K562 (cell line): Measurements from ENCODE around the gene CLIC3. TPM values are rescaled to one million over a fixed set of nuclear protein-coding genes. Genes with fewer than 3 reads are reported as not detected.

Source experiments
- ATAC-seq: fragments of 200-7000 bp; cut with Tn5 transposase; 3 replicates; pipeline ENCODE4 v1.9.1; 2020; ENCODE audit warnings: moderate library complexity
- BruUV-seq: library from RNA; stranded (reverse); fragments of 400-500 nt; replicated peaks from 2 replicates; lab custom pipeline; 2021; lab: Mats Ljungman, UMichigan
- CTCF ChIA-PET: fragments of 300-600 bp; formaldehyde crosslinking; extraction: SDS; loops from one replicate; lab custom pipeline; 2021; ENCODE audit warnings: low intra/inter-chr PET ratio; lab: Yijun Ruan, JAX
- POLR2A ChIA-PET: fragments of 300-600, 350-650 bp; sonication (Branson Sonifier 250); formaldehyde crosslinking; extraction: SDS; loops from one replicate; lab custom pipeline; 2021; ENCODE audit warnings: antibody characterized with exemption, inconsistent platforms; lab: Yijun Ruan, JAX
- DNase-seq, 4 experiments: peaks; one replicate each; pipeline versions ENCODE4 v3.0.0 to v3.0.0-alpha.2; 2011 to 2018; ENCODE audit warnings: low spot score in 3 of 4, mixed read lengths in 3 of 4; ENCODE audit errors: extremely low read depth in 1 of 4
- FAIRE-seq: peaks from 2 replicates; lab custom pipeline; 2011; peaks lifted over from hg19 to GRCh38; lab: Jason Lieb, UNC
- H2AFZ ChIP-seq: 2 replicates; pipeline ENCODE4 v1.6.0; 2011; ENCODE audit warnings: low read depth, low read length, control low read depth, inconsistent platforms
- H3K27ac ChIP-seq: fragments of 200-600 bp; 3 replicates; pipeline ENCODE4 v1.8.0; 2011; ENCODE audit warnings: low read depth, mild to moderate bottlenecking, control low read depth, inconsistent platforms, low read length, moderate library complexity, mixed read lengths; ENCODE audit errors: extremely low read depth
- H3K27me3 ChIP-seq, 2 experiments: fragments of 300-600 bp in 1 of 2; 2 replicates in 1 of 2; 3 replicates in 1 of 2; pipeline versions ENCODE4 v1.6.0 to v1.8.0; 2011; ENCODE audit warnings: inconsistent platforms in 2 of 2, low read length in 2 of 2, mild to moderate bottlenecking in 1 of 2, mixed read lengths in 1 of 2, moderate library complexity in 1 of 2; ENCODE audit not compliant: control insufficient read depth in 2 of 2, insufficient read depth in 2 of 2
- H3K36me3 ChIP-seq: fragments of 300-600 bp; 3 replicates; pipeline ENCODE4 v1.8.0; 2011; ENCODE audit warnings: mild to moderate bottlenecking, low read length, inconsistent platforms; ENCODE audit not compliant: control insufficient read depth, insufficient read depth
- H3K4me1 ChIP-seq, 2 experiments: fragments of 200-600 bp in 1 of 2; replicated peaks in 1 of 2; 2 replicates in 1 of 2; 3 replicates in 1 of 2; pipeline versions ENCODE4 v1.5.1 to v1.8.0; 2011; ENCODE audit warnings: inconsistent platforms in 2 of 2, low read length in 2 of 2, mild to moderate bottlenecking in 1 of 2, mixed read lengths in 1 of 2, moderate library complexity in 1 of 2; ENCODE audit not compliant: control insufficient read depth in 2 of 2, insufficient read depth in 2 of 2
- H3K4me2 ChIP-seq: 2 replicates; pipeline ENCODE4 v1.6.1; 2011; ENCODE audit warnings: low read length, control low read depth, inconsistent platforms, mixed read lengths; ENCODE audit not compliant: insufficient read depth
- H3K4me3 ChIP-seq: fragments of 200-600 bp; sonication (generic), shearing (Covaris generic); 2 replicates; pipeline ENCODE4 v1.5.1; 2016; ENCODE audit warnings: control low read depth, inconsistent platforms
- H3K79me2 ChIP-seq: fragments of 200-600 bp; 3 replicates; pipeline ENCODE4 v1.8.0; 2011; ENCODE audit warnings: low read length, inconsistent platforms; ENCODE audit not compliant: control insufficient read depth, insufficient read depth
- H3K9ac ChIP-seq, 2 experiments: 2 replicates each; pipeline versions ENCODE4 v1.6.0 to v1.6.1; 2011; ENCODE audit warnings: low read depth in 2 of 2, low read length in 2 of 2, control low read depth in 1 of 2, inconsistent platforms in 1 of 2, mild to moderate bottlenecking in 1 of 2, mixed read lengths in 1 of 2; ENCODE audit not compliant: insufficient read depth in 1 of 2
- H3K9me1 ChIP-seq: one replicate; pipeline ENCODE4 v1.6.0; 2011; ENCODE audit warnings: inconsistent platforms, mild to moderate bottlenecking, low read length, moderate library complexity; ENCODE audit not compliant: control insufficient read depth, insufficient read depth
- H3K9me3 ChIP-seq: replicated peaks from 2 replicates; pipeline ENCODE4 v1.5.1; 2011; ENCODE audit warnings: low read depth, low read length, inconsistent platforms; ENCODE audit not compliant: control insufficient read depth, insufficient read depth
- H4K20me1 ChIP-seq: replicated peaks from 2 replicates; pipeline ENCODE4 v1.6.1; 2011; ENCODE audit warnings: low read length, inconsistent platforms, mixed read lengths; ENCODE audit not compliant: control insufficient read depth, insufficient read depth
- CXXC5 ChIP-seq: fragments of 250-450 bp; sonication (Bioruptor Pico); IDR thresholded peaks from 2 replicates; pipeline ENCODE4 v1.8.0; 2022; ENCODE audit warnings: inconsistent platforms, mild to moderate bottlenecking, moderate library complexity
- TOE1 ChIP-seq, 2 experiments: fragments of 450-650 bp in 1 of 2; sonication (generic) in 1 of 2; formaldehyde crosslinking in 1 of 2; IDR thresholded peaks; 2 replicates each; pipeline versions ENCODE4 v1.7.1 to v1.8.0; 2016 to 2022; ENCODE audit warnings: borderline replicate concordance in 2 of 2, mild to moderate bottlenecking in 2 of 2, antibody characterized with exemption in 1 of 2, inconsistent platforms in 1 of 2, low read depth in 1 of 2, missing genetic modification reagents in 1 of 2, moderate library complexity in 1 of 2
- ZNF584 ChIP-seq: fragments of 200-800 bp; sonication (Bioruptor generic); IDR thresholded peaks from 2 replicates; pipeline ENCODE4 v1.6.1; 2016; ENCODE audit warnings: low read depth, mild to moderate bottlenecking, missing genetic modification characterization, missing compliant biosample characterization
- WGBS: fragments of 100-300 bp; shearing (Covaris generic); methylation state at CpG from one replicate; pipeline ENCODE4 v1.1.6; 2016; ENCODE audit warnings: low coverage, mixed read lengths; ENCODE audit not compliant: insufficient coverage; ENCODE audit errors: missing lambda C conversion rate; 5-methylcytosine and 5-hydroxymethylcytosine counted together
- in situ Hi-C: fragments of 300-500 bp; cut with MboI; formaldehyde crosslinking; loops from 4 replicates; pipeline ENCODE4 v1.15.0; 2018; ENCODE audit warnings: inconsistent platforms, mixed read lengths
- intact Hi-C: fragments of 100-400 bp; cut with micrococcal nuclease; formaldehyde crosslinking; loops from 2 replicates; pipeline ENCODE4 v1.14.2; 2022
- polyA plus RNA-seq, 8 experiments: library from polyadenylated mRNA; depleted of rRNA in 4 of 8; stranded (reverse) in 5 of 8; unstranded in 3 of 8; fragments of >200 nt; fragmentation: Nextera tagmentation in 2 of 8; fragmentation: Illumina TruSeq in 1 of 8; extraction: Ambion mirVana in 2 of 8; extraction: Trizol in 1 of 8; gene quantifications; 2 replicates each; pipeline versions ENCODE4 v1.2.1 to v1.2.3, GENCODE V29; 2011 to 2014; ENCODE audit warnings: inconsistent platforms in 1 of 8, missing spikeins in 1 of 8
- total RNA-seq, 7 experiments: library from RNA; depleted of rRNA in 6 of 7; stranded (reverse); fragments of >200 nt in 6 of 7; fragmentation: Illumina TruSeq in 2 of 7; extraction: Trizol in 2 of 7; gene quantifications; 2 replicates each; pipeline versions ENCODE4 v1.2.1 to v1.2.3, GENCODE V29; 2011 to 2021; ENCODE audit warnings: low replicate concordance in 1 of 7
- TF ChIP-seq, protein P1 (sequence below), 2 experiments: fragments of 450-650 bp in 1 of 2; sonication (generic) in 1 of 2; formaldehyde crosslinking in 1 of 2; IDR thresholded peaks in 1 of 2; conservative IDR thresholded peaks in 1 of 2; 2 replicates each; pipeline versions ENCODE4 v1.6.1 to v1.8.1; 2016 to 2023; ENCODE audit warnings: mild to moderate bottlenecking in 2 of 2, moderate library complexity in 2 of 2, inconsistent platforms in 1 of 2, missing genetic modification reagents in 1 of 2
- TF ChIP-seq, protein P2 (sequence below), 2 experiments: fragments of 450-650 bp; formaldehyde crosslinking in 1 of 2; IDR thresholded peaks; 2 replicates each; pipeline versions ENCODE4 v1.4.0 to v1.6.1; 2014 to 2020; ENCODE audit warnings: mild to moderate bottlenecking in 2 of 2, borderline replicate concordance in 1 of 2, low read depth in 1 of 2

Gene CLIC3
- total and polyA plus RNA-seq, 9 of the 15 experiments (the other 6 are each of a cell fraction or from before 2014, with no cell fraction given) = 0.27 to 0.29 TPM; not detected in 7

DNA sequence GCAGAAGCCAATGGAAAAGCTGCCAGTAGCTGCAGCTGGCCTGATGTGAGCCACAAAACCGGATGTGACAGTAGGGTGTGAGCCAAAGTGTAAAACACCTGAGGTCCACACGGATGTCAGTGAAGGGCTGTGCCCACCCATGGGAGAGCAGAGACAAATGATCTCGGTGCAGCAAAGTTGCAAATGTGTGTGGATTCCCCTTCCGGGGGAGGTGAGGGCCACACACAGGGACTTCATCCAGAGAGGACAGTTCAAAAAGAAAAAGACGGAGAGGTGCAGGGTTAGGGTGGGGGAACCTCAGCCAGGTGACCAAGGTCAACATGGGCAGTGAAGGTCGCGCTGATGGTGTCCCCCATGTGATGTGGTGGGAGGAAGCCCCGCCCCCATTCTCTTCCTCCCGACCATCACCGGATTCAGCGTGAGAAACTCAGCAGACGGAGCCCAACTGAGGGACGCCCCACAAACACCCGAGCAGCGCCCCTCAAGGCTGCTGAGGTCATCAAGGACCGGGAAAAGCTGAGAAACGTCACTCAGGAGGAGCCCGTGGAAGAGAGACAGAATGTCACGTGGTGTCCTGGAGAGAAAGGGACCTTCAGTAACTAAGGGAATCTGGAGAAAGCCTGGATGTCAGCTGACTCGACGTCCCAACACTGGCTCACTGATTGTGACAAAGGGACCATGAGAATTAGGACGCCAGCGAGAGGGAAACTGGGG lies 30.4 kb downstream of the CLIC3 start:
- peak overlapping the region; percentile 96 for H2AFZ ChIP-seq
- DNase-seq = peak; percentile 32 to 56 (median 48)
- intact Hi-C loops = no loop called here
- ATAC-seq = no peak; the same call in 1 of the 3 replicates
- FAIRE-seq = peak; percentile 88
- 20% methylated on average over 23 of the region's 23 CpGs for WGBS
- no peaks in the 10 kb centered on the region for H3K27me3 ChIP-seq
- H3K9me1 ChIP-seq = no peaks in the 10 kb centered on the region
- H3K79me2 ChIP-seq = no peaks in the 10 kb centered on the region
- BruUV-seq = no TSS peak
- POLR2A ChIA-PET = interaction anchor here (0.7 to 0.9 kb wide), 2 partner anchors 11 to 106 kb away, joined by 3 read pairs; no protein-coding TSS in a partner anchor
- in situ Hi-C loops = no loop called here
- no peaks in the 10 kb centered on the region for H4K20me1 ChIP-seq
- H3K4me1 ChIP-seq = peaks cover 26 to 80% of the 10 kb centered on the region in 2 experiments; a peak in 4 of 5 replicates
- H3K9ac ChIP-seq = peak overlapping the region; percentile 22 to 75; a peak in 2 of 4 replicates
- CTCF ChIA-PET = no interaction called here
- peak overlapping the region; percentile 55 for H3K4me2 ChIP-seq
- H3K27ac ChIP-seq = peak overlapping the region; percentile 38; the same call in 1 of the 3 replicates
- H3K4me3 ChIP-seq = no peak overlapping the region
- H3K36me3 ChIP-seq = no peaks in the 10 kb centered on the region
- no peaks in the 10 kb centered on the region for H3K9me3 ChIP-seq
- TF ChIP-seq, protein P1, sequence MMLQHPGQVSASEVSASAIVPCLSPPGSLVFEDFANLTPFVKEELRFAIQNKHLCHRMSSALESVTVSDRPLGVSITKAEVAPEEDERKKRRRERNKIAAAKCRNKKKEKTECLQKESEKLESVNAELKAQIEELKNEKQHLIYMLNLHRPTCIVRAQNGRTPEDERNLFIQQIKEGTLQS (IDR thresholded peaks at IDR 0.05) = peak; percentile 26; the same call in 1 of the 2 replicates
- TF ChIP-seq, protein P1 (CRISPR knock-in tag; conservative IDR thresholded peaks at IDR 0.05) = no peak
- peak; percentile 93; the same call in 1 of the 2 replicates for TF ChIP-seq TOE1 (IDR thresholded peaks at IDR 0.05; ENCODE audit: borderline replicate concordance)
- TF ChIP-seq TOE1 (CRISPR knock-in tag; IDR thresholded peaks at IDR 0.05; ENCODE audit: borderline replicate concordance, low read depth) = no peak
- 0 out of 2 replicates have a peak, but pooled peaks have one; percentile 16 for TF ChIP-seq CXXC5 (CRISPR knock-in tag)
- no peak for TF ChIP-seq ZNF584 (CRISPR knock-in tag)
- TF ChIP-seq, protein P2, sequence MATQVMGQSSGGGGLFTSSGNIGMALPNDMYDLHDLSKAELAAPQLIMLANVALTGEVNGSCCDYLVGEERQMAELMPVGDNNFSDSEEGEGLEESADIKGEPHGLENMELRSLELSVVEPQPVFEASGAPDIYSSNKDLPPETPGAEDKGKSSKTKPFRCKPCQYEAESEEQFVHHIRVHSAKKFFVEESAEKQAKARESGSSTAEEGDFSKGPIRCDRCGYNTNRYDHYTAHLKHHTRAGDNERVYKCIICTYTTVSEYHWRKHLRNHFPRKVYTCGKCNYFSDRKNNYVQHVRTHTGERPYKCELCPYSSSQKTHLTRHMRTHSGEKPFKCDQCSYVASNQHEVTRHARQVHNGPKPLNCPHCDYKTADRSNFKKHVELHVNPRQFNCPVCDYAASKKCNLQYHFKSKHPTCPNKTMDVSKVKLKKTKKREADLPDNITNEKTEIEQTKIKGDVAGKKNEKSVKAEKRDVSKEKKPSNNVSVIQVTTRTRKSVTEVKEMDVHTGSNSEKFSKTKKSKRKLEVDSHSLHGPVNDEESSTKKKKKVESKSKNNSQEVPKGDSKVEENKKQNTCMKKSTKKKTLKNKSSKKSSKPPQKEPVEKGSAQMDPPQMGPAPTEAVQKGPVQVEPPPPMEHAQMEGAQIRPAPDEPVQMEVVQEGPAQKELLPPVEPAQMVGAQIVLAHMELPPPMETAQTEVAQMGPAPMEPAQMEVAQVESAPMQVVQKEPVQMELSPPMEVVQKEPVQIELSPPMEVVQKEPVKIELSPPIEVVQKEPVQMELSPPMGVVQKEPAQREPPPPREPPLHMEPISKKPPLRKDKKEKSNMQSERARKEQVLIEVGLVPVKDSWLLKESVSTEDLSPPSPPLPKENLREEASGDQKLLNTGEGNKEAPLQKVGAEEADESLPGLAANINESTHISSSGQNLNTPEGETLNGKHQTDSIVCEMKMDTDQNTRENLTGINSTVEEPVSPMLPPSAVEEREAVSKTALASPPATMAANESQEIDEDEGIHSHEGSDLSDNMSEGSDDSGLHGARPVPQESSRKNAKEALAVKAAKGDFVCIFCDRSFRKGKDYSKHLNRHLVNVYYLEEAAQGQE (IDR thresholded peaks at IDR 0.05; ENCODE audit: borderline replicate concordance) = peak; percentile 33
- TF ChIP-seq, protein P2 (CRISPR knock-in tag; IDR thresholded peaks at IDR 0.05; ENCODE audit: low read depth) = no peak
